Liver (tissue), 3 donors: ENCODE data around the gene CD2.

Experiments used
- CTCF ChIP-seq: fragments of 150-350 bp; IDR thresholded peaks from 2 replicates; pipeline ENCODE4 v1.5.1; 2017; ENCODE audit warnings: improper control_type of control experiment, low read depth, low read length; ENCODE audit not compliant: missing input control
- RAD21 ChIP-seq, 2 donors: IDR thresholded peaks; 2 replicates each; pipeline ENCODE4 v1.6.1; 2016; ENCODE audit warnings: antibody characterized with exemption in 2 of 2, mild to moderate bottlenecking in 2 of 2
- donor health status: healthy.
- donor health status: healthy.

DNA sequence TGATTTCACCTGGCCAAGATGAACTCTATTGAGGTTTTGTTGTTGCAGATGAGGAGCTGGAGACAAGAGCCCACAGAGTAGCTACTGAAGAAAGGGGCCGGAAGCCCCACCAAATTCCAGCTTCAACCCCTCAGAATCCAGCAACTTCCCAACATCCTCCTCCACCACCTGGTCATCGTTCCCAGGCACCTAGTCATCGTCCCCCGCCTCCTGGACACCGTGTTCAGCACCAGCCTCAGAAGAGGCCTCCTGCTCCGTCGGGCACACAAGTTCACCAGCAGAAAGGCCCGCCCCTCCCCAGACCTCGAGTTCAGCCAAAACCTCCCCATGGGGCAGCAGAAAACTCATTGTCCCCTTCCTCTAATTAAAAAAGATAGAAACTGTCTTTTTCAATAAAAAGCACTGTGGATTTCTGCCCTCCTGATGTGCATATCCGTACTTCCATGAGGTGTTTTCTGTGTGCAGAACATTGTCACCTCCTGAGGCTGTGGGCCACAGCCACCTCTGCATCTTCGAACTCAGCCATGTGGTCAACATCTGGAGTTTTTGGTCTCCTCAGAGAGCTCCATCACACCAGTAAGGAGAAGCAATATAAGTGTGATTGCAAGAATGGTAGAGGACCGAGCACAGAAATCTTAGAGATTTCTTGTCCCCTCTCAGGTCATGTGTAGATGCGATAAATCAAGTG lies 14.3 kb downstream of the CD2 start:
- TF ChIP-seq RAD21 (IDR thresholded peaks at IDR 0.05), result no peak
- no peak for TF ChIP-seq CTCF
